CD4-positive, alpha-beta T cell treated with Interleukin-21 for 1 hour (primary cell): ENCODE measurements around the gene CEP350.

Source experiments
- DNase-seq: peaks from one replicate; pipeline ENCODE4 v3.0.0-alpha.2; 2020

CEP350 gene

GRCh38 chr1:180160357-180160756 lies 205.7 kb downstream of the CEP350 start:
- DNase-seq: no peak

GRCh38 chr1:180163041-180163440 lies 208.4 kb downstream of the CEP350 start:
- no peak for DNase-seq
